Epithelial cell of proximal tubule (primary cell): ENCODE data around the gene NFIL3. TPM values are rescaled to one million over a fixed set of nuclear protein-coding genes. Genes with fewer than 3 reads are reported as not detected.
A peak's percentile ranks its signal among the peaks of the same experiment; 100 is the strongest.

Experiments used
- DNase-seq: peaks from one replicate; pipeline ENCODE4 v3.0.0-alpha.2; 2011; ENCODE audit warnings: low read depth
- H3K4me3 ChIP-seq: 2 replicates; pipeline ENCODE4 v1.5.1; 2011; ENCODE audit warnings: low read depth, mild to moderate bottlenecking, low read length
- total RNA-seq: library from RNA; depleted of rRNA; stranded (reverse); fragments of >200 nt; gene quantifications from 2 replicates; pipeline ENCODE4 v1.2.3, GENCODE V29; 2015
- TF ChIP-seq, protein P1 (sequence below): conservative IDR thresholded peaks from 2 replicates; pipeline ENCODE4 v1.5.1; 2012; ENCODE audit warnings: low read depth, mild to moderate bottlenecking, low read length

The NFIL3 gene
- total RNA-seq, 1 donor from 2014 or later: 10.3 TPM

- TF ChIP-seq, protein P1, sequence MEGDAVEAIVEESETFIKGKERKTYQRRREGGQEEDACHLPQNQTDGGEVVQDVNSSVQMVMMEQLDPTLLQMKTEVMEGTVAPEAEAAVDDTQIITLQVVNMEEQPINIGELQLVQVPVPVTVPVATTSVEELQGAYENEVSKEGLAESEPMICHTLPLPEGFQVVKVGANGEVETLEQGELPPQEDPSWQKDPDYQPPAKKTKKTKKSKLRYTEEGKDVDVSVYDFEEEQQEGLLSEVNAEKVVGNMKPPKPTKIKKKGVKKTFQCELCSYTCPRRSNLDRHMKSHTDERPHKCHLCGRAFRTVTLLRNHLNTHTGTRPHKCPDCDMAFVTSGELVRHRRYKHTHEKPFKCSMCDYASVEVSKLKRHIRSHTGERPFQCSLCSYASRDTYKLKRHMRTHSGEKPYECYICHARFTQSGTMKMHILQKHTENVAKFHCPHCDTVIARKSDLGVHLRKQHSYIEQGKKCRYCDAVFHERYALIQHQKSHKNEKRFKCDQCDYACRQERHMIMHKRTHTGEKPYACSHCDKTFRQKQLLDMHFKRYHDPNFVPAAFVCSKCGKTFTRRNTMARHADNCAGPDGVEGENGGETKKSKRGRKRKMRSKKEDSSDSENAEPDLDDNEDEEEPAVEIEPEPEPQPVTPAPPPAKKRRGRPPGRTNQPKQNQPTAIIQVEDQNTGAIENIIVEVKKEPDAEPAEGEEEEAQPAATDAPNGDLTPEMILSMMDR: no peak
- H3K4me3 ChIP-seq: no peak overlapping the region
- DNase-seq: no peak
Observed at GRCh38 chr9:91443994-91444392, 20.4 kb upstream of the NFIL3 start.

DNA sequence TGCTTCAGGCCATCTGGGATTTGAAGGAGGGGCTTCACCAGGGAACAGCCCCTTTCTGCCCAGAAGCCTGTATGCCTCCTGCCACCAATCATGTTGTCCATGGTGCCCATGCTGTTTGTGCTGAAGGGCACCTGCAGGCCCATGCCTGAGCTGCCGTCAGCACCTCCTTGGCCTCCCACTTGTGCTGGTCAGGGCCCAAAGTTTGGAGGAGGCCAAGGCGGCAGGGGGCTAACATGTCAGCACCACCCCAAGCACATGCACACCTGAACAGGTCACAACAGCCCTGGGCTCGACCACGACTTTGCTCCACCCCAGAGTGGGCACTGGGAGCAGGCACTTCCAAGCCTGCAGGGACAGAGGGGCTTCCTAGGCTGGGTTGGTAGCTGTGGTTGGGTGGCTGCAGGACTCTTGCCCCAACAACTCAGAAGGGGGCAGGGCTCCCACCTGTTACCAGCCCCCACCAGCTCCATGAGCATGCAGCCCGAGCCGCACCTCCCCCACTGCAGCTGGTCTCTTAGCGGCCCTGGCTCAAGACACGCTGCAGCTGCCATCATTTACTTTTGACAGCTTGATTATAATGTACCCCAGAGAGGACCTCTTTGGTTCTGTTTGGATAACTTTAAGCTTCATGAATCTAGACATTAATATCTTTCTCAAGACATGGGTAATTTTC is 19.8 kb upstream of the NFIL3 start:
- TF ChIP-seq, protein P1: no peak
- H3K4me3 ChIP-seq: no peak overlapping the region
- DNase-seq: no peak

- DNase-seq: no peak
- TF ChIP-seq, protein P1: no peak
- no peak overlapping the region for H3K4me3 ChIP-seq
Observed at GRCh38 chr9:91436841-91437240, 13.2 kb upstream of the NFIL3 start.

GRCh38 chr9:91433180-91433579 is 9.5 kb upstream of the NFIL3 start:
- no peak overlapping the region for H3K4me3 ChIP-seq
- peak; percentile 74 for DNase-seq
- TF ChIP-seq, protein P1: peak; percentile 65

- TF ChIP-seq, protein P1: no peak
- H3K4me3 ChIP-seq: no peak overlapping the region
- DNase-seq: no peak
Observed at GRCh38 chr9:91431485-91431884, 7.9 kb upstream of the NFIL3 start.

DNA sequence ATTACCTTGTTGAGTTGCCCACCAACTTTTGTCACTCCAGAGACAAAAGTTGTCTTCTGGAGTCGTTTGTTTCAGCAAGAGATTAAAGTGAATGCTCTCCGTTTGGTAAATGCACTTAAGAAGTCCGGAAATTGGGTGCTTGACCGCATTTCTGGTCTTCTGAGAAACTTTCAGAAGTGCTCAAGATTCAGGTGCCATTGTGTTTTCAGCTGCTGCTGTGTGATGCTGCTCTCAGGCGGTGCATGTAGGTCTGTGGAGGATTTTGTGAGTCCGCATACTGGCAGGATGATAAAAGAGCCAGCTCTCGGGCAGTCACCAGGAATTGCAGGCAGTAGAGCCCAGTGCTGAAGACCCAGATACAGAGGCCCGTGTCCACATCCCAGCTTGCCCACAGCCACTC is 5.9 kb upstream of the NFIL3 start:
- TF ChIP-seq, protein P1: no peak
- no peak overlapping the region for H3K4me3 ChIP-seq
- no peak for DNase-seq

- DNase-seq: no peak
- TF ChIP-seq, protein P1: no peak
- H3K4me3 ChIP-seq: no peak overlapping the region
Observed at GRCh38 chr9:91428927-91429351, 5.3 kb upstream of the NFIL3 start.
